ENCODE results near the gene DNAJC4.

The DNAJC4 gene

DNA sequence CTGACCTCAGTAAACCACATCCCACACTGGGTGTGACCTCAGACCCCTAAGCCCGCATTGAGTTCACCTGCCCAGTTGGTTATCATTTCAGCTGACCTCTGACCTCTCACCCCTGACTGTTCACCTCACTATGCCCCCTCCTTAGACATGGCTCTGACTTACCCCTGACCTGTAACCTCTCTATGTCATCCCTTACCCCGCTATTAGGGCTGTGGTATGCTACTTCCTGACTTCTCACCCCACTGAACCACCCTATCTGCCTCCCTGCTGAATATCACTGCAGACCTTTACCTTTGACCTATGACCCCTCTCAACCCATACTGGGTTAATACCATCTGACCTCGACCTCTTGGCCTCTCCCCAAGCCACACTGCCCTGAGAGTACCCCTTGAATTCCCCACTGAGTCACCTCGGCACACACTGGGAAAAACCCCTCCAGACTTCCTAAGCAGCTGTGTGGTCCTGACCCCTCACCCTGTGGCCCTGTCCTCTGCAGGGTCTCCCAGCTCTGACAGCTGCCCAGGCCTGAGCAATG lies 29.3 kb downstream of the DNAJC4 start:
- Histone ChIP-seq H3K9ac (ENCODE audit: low read depth, low read length) (no peak overlapping the region), H3K36me3 (ENCODE audit: insufficient read depth, low read length) (peaks cover 11% of the 10 kb centered on the region), H3K4me1 (ENCODE audit: insufficient read depth, low read length) (peaks cover 9% of the 10 kb centered on the region; the same call in 1 of the 2 replicates), H3K9me3 (ENCODE audit: control insufficient read depth, insufficient read depth, low read length) (no peaks in the 10 kb centered on the region)

DNA sequence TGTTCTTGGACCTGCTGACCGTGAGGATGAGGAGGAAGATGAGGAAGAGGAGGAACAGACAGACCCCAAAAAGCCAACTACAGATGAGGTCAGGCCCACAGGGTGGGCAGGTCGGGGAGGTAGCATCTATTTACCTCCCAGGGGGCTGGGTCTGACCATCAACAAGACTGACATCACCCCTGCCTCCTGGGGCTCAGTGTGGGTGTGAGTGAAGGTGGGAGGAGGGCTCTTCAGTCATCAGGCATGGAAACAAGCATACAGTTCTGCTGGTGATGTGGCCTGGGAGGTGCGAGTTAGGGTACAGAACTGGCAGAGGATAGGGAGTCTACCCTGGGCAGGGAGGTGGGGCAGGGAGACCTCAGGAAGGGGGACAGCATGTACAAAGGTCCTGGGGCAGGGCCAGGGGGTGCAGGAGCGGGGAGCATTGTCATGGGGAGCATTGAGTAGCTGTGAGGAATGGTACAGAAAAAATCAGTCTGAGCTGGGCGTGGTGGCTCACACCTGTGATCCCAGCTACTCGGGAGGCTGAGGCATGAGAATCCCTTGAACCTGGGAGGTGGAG lies 29.9 kb downstream of the DNAJC4 start:
- H3K9ac ChIP-seq (ENCODE audit: low read depth, low read length) = no peak overlapping the region
- H3K4me1 ChIP-seq (ENCODE audit: insufficient read depth, low read length) = peaks cover 9% of the 10 kb centered on the region; the same call in 1 of the 2 replicates
- no peaks in the 10 kb centered on the region for H3K9me3 ChIP-seq (ENCODE audit: control insufficient read depth, insufficient read depth, low read length)
- H3K36me3 ChIP-seq (ENCODE audit: insufficient read depth, low read length) = peaks cover 11% of the 10 kb centered on the region

DNA sequence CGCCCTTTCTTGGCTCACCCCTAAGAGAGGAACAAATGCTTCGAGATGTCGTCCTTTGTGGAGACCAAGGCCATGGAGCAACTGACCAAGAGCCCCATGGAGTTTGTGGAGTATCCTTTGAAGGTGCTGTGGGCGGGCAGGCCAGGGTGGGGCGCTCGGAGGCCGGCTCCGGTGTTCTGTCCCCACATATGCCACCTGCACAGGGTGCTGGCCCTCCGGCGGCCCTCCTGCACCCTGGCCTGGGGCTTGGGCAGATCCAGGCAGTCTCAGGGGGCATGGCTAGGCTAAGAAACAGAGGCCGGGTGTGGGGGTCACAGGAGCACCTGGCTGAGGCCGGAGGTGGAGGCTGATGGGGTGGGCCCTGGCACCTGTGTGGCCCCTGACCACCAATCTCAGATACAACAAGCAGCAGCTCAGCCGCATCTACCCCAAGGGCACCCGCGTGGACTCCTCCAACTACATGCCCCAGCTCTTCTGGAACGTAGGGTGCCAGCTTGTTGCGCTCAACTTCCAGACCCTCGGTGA lies 31.3 kb downstream of the DNAJC4 start:
- no peaks in the 10 kb centered on the region for H3K9me3 ChIP-seq (ENCODE audit: control insufficient read depth, insufficient read depth, low read length)
- no peak overlapping the region for H3K9ac ChIP-seq (ENCODE audit: low read depth, low read length)
- peaks cover 9% of the 10 kb centered on the region; the same call in 1 of the 2 replicates for H3K4me1 ChIP-seq (ENCODE audit: insufficient read depth, low read length)
- peaks cover 4% of the 10 kb centered on the region for H3K36me3 ChIP-seq (ENCODE audit: insufficient read depth, low read length)

DNA sequence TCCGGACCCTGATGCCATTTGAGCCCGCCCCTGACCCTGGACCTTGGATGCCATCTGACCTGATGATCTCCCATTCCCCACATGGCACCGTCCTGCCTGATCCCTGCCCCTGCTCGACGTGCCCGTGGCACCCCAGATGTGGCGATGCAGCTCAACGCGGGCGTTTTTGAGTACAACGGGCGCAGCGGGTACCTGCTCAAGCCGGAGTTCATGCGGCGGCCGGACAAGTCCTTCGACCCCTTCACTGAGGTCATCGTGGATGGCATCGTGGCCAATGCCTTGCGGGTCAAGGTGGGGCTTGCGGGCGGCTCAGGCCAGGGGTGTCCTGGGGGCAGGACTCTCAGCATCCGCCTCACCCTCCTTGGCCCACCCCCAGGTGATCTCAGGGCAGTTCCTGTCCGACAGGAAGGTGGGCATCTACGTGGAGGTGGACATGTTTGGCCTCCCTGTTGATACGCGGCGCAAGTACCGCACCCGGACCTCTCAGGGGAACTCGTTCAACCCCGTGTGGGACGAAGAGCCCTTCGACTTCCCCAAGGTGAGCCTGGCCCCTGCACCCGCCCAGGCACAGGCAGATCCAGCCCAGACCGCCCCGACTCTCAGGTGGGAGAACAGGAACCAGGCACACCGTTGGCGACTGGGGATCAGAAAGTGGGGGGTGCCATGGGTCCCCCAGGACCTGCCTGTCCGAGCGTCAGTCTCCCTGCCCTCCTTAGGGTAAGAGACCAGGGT lies 32.1 kb downstream of the DNAJC4 start:
- Histone ChIP-seq H3K9me3 (ENCODE audit: control insufficient read depth, insufficient read depth, low read length) (no peaks in the 10 kb centered on the region), H3K4me1 (ENCODE audit: insufficient read depth, low read length) (peaks cover 9% of the 10 kb centered on the region; the same call in 1 of the 2 replicates), H3K36me3 (ENCODE audit: insufficient read depth, low read length) (peaks cover 4% of the 10 kb centered on the region), H3K9ac (ENCODE audit: low read depth, low read length) (no peak overlapping the region)

DNA sequence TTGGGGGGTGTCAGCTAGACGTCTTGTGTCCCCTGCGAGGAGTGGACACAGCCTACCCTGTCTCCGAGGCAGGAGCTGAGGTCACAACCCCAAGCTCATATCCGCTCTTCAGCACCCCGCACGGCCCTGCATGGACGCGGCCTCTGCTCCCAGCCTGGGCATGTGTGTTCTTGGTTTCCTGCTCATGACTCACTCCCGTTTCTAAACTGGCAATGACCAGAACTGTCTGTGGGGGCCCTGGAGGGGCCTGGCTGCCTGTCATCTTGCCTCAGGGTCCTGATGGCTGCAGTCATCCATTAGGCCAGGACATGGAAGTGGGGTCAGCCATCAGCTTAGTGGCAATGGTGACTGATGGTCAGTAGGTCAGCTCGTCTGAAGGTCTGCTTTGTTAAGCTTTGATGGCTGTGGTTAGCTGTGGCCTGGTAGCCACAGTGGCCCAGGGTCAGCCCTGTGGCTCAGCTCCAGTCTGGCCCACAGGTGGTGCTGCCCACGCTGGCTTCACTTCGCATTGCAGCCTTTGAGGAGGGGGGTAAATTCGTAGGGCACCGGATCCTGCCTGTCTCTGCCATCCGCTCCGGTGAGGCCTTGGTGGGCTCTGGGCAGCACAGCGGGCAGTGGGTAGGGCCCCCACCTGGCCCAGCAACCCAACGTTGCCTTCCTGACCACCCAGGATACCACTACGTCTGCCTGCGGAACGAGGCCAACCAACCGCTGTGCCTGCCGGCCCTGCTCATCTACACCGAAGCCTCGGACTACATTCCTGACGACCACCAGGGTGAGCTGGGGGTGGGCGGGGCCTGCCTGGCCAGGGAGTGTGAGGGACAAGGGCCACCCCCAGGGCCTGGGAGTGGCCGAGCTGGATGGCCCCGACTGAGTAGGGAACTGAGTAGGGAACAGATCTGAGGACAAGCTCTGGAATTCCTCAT lies 32.9 kb downstream of the DNAJC4 start:
- H3K36me3 ChIP-seq (ENCODE audit: insufficient read depth, low read length) = peaks cover 4% of the 10 kb centered on the region
- H3K4me1 ChIP-seq (ENCODE audit: insufficient read depth, low read length) = peaks cover 11% of the 10 kb centered on the region; the same call in 1 of the 2 replicates
- no peaks in the 10 kb centered on the region for H3K9me3 ChIP-seq (ENCODE audit: control insufficient read depth, insufficient read depth, low read length)
- H3K9ac ChIP-seq (ENCODE audit: low read depth, low read length) = no peak overlapping the region

DNA sequence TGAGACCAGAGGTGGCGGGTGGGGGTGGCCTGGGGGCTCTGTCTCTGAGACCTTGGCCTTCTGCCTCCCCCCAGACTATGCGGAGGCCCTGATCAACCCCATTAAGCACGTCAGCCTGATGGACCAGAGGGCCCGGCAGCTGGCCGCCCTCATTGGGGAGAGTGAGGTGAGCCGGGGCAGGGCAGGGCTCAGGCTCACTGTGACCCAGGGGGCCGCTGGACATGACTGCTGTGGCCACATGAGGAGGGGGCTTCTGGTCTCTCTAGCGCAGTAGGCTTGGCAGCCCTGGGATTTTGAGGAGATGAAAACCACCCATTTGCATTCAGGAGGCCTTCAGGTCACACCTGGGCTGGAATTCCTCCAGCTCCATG lies 33.6 kb downstream of the DNAJC4 start:
- no peaks in the 10 kb centered on the region for H3K9me3 ChIP-seq (ENCODE audit: control insufficient read depth, insufficient read depth, low read length)
- peaks cover 4% of the 10 kb centered on the region for H3K36me3 ChIP-seq (ENCODE audit: insufficient read depth, low read length)
- H3K9ac ChIP-seq (ENCODE audit: low read depth, low read length) = no peak overlapping the region
- H3K4me1 ChIP-seq (ENCODE audit: insufficient read depth, low read length) = peaks cover 14% of the 10 kb centered on the region; the same call in 1 of the 2 replicates

DNA sequence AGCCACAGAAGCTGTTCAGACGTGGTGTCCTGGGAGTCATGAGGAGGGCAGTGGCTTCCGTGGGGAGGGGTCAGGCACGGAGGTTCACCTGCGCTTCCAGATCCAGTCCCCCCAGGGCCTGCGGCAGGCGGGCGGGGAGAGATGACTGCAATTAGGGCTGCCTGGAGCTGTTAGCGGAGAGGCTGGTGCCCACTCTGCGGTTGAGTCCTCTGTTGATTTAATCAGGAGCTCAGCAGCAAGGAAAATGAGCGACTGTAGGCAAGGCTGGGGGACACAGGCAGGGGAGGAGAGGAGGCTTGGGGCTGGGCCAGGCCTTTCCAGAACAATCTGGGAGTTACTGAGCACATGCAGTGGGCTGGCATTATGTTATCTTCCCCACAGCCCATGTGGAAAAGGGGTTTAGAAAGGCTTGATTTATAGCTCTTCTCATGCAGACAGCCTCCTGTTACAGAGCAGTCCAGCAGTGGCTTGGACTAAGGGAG lies 34.1 kb downstream of the DNAJC4 start:
- peaks cover 14% of the 10 kb centered on the region; the same call in 1 of the 2 replicates for H3K4me1 ChIP-seq (ENCODE audit: insufficient read depth, low read length)
- peaks cover 4% of the 10 kb centered on the region for H3K36me3 ChIP-seq (ENCODE audit: insufficient read depth, low read length)
- H3K9ac ChIP-seq (ENCODE audit: low read depth, low read length) = no peak overlapping the region
- H3K9me3 ChIP-seq (ENCODE audit: control insufficient read depth, insufficient read depth, low read length) = no peaks in the 10 kb centered on the region

DNA sequence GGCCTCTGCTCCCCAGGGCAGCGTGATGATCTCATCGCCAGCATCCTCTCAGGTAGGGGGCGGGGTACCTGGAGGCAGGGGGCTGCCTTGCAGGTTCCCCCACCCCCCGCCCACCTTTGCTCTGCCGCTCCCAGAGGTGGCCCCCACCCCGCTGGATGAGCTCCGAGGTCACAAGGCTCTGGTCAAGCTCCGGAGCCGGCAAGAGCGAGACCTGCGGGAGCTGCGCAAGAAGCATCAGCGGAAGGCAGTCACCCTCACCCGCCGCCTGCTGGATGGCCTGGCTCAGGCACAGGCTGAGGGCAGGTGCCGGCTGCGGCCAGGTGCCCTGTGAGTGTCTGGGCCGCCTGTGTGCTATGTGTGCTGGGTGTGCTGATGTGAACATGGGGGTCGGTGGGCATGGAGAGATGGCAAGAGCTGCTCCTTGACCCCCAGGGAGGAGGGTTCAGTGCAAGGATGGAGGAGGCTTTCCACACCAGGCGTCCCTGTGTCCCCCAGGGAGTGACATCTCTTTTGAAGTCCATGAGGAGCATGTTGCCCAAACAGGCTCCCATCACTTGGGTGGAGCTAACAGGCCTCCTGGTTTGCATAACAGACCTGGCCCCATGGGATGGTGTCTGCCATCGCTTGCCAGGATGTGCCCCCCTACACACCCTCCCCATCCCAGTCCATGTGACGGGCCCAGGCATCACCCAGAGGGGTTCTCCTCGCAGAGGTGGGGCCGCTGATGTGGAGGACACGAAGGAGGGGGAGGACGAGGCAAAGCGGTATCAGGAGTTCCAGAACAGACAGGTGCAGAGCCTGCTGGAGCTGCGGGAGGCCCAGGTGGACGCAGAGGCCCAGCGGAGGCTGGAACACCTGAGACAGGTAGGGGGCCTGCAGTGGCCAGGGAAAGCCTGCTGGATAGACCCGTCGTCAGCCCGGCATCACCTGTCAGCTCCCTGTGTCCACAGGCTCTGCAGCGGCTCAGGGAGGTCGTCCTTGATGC lies 35.1 kb downstream of the DNAJC4 start:
- peaks cover 4% of the 10 kb centered on the region for H3K36me3 ChIP-seq (ENCODE audit: insufficient read depth, low read length)
- H3K9me3 ChIP-seq (ENCODE audit: control insufficient read depth, insufficient read depth, low read length) = no peaks in the 10 kb centered on the region
- peaks cover 14% of the 10 kb centered on the region; the same call in 1 of the 2 replicates for H3K4me1 ChIP-seq (ENCODE audit: insufficient read depth, low read length)
- no peak overlapping the region for H3K9ac ChIP-seq (ENCODE audit: low read depth, low read length)

DNA sequence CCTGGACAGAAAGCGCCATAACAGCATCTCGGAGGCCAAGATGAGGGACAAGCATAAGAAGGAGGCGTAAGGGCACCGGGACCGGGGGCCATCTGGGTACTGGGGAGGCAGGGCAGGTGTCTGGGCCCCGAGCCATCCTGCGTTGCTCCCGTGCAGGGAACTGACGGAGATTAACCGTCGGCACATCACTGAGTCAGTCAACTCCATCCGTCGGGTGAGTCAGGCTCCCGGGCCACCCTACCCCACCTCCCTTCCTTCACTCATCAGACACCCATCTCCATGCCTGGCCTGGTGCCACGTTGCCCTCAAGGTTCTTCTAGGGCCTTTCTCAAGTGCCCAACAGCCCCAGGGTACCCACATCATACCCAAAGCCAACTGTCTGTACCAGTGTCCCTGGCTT lies 36.0 kb downstream of the DNAJC4 start:
- Histone ChIP-seq H3K4me1 (ENCODE audit: insufficient read depth, low read length) (peaks cover 14% of the 10 kb centered on the region; the same call in 1 of the 2 replicates), H3K9ac (ENCODE audit: low read depth, low read length) (no peak overlapping the region), H3K9me3 (ENCODE audit: control insufficient read depth, insufficient read depth, low read length) (no peaks in the 10 kb centered on the region), H3K36me3 (ENCODE audit: insufficient read depth, low read length) (peaks cover 4% of the 10 kb centered on the region)

DNA sequence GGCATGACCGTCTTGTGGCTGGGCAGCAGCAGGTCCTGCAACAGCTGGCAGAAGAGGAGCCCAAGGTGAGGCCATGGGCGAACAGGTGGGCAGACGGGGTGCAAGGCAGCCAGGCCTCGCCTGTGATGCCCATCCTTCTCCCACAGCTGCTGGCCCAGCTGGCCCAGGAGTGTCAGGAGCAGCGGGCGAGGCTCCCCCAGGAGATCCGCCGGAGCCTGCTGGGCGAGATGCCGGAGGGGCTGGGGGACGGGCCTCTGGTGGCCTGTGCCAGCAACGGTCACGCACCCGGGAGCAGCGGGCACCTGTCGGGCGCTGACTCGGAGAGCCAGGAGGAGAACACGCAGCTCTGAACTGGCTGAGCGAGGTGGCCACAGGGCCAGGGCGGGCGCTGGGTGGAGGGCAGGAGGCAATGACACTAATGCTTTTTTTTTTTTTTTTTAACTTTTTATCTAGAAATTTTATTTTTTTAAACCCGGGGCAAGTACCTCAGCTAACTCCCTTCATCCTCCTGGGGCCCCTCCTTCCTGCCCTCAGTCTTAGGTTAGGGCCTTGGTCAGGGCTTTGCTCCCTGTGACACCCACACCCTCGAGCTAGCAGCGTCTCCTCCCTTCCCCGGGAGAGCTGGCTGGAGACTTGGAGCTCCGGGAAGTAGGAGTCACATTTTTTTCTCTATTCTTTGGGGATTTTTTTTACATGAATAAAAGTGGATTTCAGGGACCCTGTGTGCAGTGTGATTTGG lies 37.0 kb downstream of the DNAJC4 start:
- Histone ChIP-seq H3K36me3 (ENCODE audit: insufficient read depth, low read length) (no peaks in the 10 kb centered on the region; the same call in none of the 2 replicates), H3K9me3 (ENCODE audit: control insufficient read depth, insufficient read depth, low read length) (no peaks in the 10 kb centered on the region), H3K4me1 (ENCODE audit: insufficient read depth, low read length) (peaks cover 14% of the 10 kb centered on the region; the same call in 1 of the 2 replicates), H3K9ac (ENCODE audit: low read depth, low read length) (no peak overlapping the region)

DNA sequence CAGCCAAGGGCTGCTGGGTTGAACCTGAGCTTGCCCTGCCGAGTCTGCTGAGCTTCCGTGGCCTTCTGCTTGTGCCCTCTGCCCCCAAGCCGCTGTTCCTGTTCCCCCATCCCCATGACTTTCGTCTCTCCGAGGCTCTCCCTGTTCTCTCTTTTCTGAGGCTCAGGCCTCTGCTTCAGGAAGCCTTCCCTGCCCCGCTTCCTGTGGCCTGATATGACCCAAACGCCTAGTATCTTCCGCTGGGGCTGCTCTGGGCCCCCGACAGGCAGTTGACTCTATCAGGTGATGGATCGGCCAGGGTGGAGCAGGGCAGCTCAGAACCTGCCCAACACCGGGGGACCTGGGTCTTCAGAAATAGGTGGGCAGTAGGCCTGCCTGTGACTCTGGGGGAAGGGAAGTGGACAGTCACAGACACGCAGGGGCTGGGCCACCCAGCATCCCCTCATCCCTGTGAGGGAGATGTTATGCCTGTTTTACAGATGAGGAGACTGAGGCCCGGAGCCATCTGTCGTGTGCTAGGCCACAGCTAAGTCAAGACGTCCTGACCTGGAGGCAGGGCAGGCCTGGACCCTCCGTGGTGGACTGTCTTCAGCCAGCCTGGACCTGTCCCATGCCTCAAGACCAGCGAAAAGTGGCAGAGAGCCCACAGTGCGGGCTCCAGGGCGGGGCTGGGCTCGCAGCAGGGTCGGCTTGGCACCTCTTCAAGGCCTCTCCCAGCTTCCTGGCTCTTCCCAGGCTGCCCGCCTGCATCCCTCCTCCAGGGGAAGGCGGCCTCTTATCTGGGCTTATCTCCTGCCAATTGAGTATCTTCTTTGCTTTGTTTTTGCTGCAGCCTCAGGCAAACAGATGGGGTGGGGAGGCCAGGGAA lies 37.9 kb downstream of the DNAJC4 start:
- H3K36me3 ChIP-seq (ENCODE audit: insufficient read depth, low read length) = no peaks in the 10 kb centered on the region; the same call in 1 of the 2 replicates
- no peaks in the 10 kb centered on the region for H3K9me3 ChIP-seq (ENCODE audit: control insufficient read depth, insufficient read depth, low read length)
- peak overlapping the region; percentile 88 for H3K9ac ChIP-seq (ENCODE audit: low read depth, low read length)
- peaks cover 12% of the 10 kb centered on the region; the same call in 1 of the 2 replicates for H3K4me1 ChIP-seq (ENCODE audit: insufficient read depth, low read length)
